Neural cell (in vitro differentiated cells): ENCODE results near the gene FGF1.

Experiments used
- CTCF ChIP-seq: fragments of 450-650 bp; IDR thresholded peaks from 2 replicates; pipeline ENCODE4 v1.5.1; 2014; ENCODE audit warnings: antibody characterized with exemption, mild to moderate bottlenecking, moderate library complexity; ENCODE audit not compliant: poor library complexity, severe bottlenecking
- EP300 ChIP-seq: fragments of 450-650 bp; conservative IDR thresholded peaks from 2 replicates; pipeline ENCODE4 v1.6.1; 2014; ENCODE audit warnings: antibody characterized with exemption, mild to moderate bottlenecking, moderate library complexity; ENCODE audit not compliant: poor library complexity, severe bottlenecking
- EZH2 ChIP-seq: fragments of 200-600, 300-800 bp; shearing (Covaris generic), sonication (generic); IDR thresholded peaks from 2 replicates; pipeline ENCODE4 v1.6.1; 2014; ENCODE audit warnings: antibody characterized with exemption, low read length, borderline replicate concordance, mild to moderate bottlenecking; ENCODE audit not compliant: insufficient read depth, poor library complexity, severe bottlenecking
- POLR2AphosphoS5 ChIP-seq: IDR thresholded peaks from 2 replicates; pipeline ENCODE4 v1.6.1; 2012
- REST ChIP-seq: IDR thresholded peaks from 2 replicates; pipeline ENCODE4 v1.6.1; 2012; ENCODE audit warnings: borderline replicate concordance
- SMC3 ChIP-seq: fragments of 450-650 bp; conservative IDR thresholded peaks from 2 replicates; pipeline ENCODE4 v1.6.1; 2014; ENCODE audit warnings: antibody characterized with exemption, mild to moderate bottlenecking, moderate library complexity; ENCODE audit not compliant: poor library complexity

GRCh38 chr5:142685418-142686209 is at the start of gene FGF1:
- TF ChIP-seq SMC3 = no peak
- TF ChIP-seq CTCF = no peak
- no peak for TF ChIP-seq EZH2
- no peak for TF ChIP-seq POLR2AphosphoS5
- TF ChIP-seq EP300 = no peak
- TF ChIP-seq REST = no peak
